ENCODE measurements around the gene ARAP1.

Gene ARAP1

DNA sequence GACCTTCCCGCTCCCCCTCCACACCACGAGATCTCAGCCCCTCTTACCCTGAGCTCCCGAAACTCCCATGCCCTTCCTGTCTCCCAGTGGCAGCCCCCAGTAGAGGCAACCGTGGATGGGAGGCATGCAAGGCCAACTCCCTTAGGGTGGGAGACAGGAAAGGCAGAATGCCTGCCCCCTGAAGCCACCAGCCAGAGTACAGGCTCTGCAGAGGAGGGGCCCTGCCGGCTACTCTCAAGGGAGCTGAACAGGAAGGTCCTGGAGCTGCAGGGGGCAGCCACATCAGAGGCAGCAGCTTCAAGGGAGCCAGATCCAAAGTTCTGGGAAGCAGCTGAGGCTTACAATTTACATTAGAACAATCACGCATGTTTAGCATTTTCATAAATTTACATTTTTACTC lies 116.3 kb downstream of the ARAP1 start:
- DNase-seq (ENCODE audit: low read depth), result no peak

DNA sequence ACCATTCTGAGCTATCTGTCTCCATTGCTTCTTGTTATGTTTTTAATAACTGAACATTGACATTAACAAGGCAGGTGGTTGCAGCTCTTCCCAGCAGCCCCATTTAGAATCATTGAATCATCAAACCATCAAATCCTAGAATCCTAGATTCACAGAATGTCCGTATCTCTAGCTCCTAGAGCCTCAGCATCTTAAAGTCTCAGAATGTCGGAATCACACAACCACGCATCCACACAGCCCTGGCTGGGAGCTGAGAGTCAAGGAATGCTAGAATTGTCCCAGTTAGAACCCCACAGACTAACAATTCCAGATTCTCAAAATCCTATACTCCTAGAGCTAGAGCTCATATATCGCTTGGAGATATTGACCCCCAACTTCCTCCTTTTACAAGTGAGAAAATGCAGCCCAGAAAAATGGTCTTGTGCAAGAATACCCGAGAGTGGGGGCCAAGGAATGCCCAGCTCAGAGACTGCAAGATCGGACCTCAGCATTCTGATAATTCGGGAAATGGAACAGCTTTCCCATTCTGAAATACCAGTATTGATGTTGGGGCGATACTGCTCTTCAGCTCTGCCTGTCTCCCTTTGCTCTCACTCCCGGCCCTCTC lies 116.8 kb downstream of the ARAP1 start:
- no peak for DNase-seq (ENCODE audit: low read depth)

Measured in activated T-cell treated with anti-CD3 and anti-CD28 coated beads for 1 hour (primary cell).